Ovary (tissue), 3 donors: ENCODE results near the gene AMBRA1.

Source experiments
- CTCF ChIP-seq, 3 donors: fragments of 450-650 bp in 2 of 3; fragments of 200-600 bp in 1 of 3; IDR thresholded peaks; one replicate each; pipeline versions ENCODE4 v1.5.1 to v1.8.0; 2016 to 2022; ENCODE audit warnings: antibody characterized with exemption in 3 of 3, mild to moderate bottlenecking in 1 of 3
- EP300 ChIP-seq: sonication (generic); formaldehyde crosslinking; IDR thresholded peaks from one replicate; pipeline ENCODE4 v1.6.1; 2017; ENCODE audit warnings: antibody characterized with exemption
- POLR2A ChIP-seq: fragments of 450-650 bp; IDR thresholded peaks from one replicate; pipeline ENCODE4 v1.6.1; 2017; ENCODE audit warnings: antibody characterized with exemption, mild to moderate bottlenecking, moderate library complexity
- donor health status: DM: no; HTN: no; CAD: no.

DNA sequence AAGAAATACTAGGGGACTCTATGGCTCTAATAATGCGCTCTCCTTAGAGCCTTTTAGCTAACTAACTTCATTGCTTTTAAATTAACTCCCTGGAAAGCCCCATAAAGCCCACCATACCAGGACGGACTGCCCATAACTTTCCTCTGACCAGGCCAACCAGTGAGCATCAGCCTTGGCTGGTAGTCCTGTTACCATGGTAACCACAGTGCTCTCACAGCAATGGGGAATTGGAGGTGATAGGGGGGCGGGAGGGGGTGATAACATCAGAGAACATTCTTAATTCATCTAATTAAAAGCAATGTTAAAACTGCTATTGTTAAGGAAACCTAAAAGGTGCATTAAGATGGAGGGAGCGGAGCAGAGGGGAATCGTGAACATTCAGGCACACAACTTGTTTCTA is 175.1 kb downstream of the AMBRA1 start:
- TF ChIP-seq CTCF (IDR thresholded peaks at IDR 0.05), result no peak
- no peak for TF ChIP-seq POLR2A
- no peak for TF ChIP-seq EP300
